ENCODE measurements around the gene HYLS1. TPM values are rescaled to one million over a fixed set of nuclear protein-coding genes. Genes with fewer than 3 reads are reported as not detected.
A peak's percentile ranks its signal among the peaks of the same experiment; 100 is the strongest.

HYLS1 gene
- total and polyA plus RNA-seq, 10 of the 15 experiments (the other 5 are each of a cell fraction or from before 2014, with no cell fraction given): 11.7 to 35.1 (median 17.6) TPM

DNA sequence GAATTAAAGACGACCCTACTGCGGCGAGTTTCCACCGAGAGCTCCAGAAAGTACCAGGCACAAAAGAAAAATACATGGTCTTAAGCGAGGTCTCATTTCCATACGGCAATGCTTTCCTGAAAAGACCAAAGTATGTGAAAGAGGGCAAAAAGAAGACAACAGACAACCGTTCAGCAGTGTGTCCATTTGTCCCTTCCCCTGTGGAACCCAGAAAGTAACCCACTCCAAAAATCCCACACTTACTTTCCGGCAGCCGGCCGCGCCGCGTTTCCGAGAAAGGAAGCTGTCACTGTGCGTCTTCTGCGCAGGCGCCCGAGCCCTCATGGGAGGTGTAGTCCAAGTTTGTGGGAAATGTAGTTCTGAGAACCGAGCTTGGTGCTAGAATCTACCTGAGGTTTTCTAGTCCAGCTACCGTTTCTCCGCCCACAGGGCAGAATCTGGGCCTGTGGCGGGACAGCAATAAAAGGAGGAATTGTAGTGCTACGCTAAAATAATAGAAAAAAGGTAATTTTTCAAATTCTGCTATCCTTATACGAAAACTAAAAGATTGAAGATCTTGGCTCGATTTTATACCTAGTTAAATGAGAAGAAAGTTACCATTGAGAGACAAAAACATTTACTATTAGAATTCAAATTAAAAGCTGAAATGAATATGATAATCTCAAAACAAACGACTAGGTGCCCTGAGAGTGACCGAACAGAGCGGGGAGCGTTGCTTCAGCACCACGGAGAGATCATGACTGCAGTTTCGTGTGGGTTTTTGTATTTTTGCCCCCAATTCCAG, 15.7 kb downstream of the HYLS1 start, which contains the start of gene PUS3 (continued):
- no peak for TF ChIP-seq RAD51 (IDR thresholded peaks at IDR 0.05)
- no peak for TF ChIP-seq EGR1 (IDR thresholded peaks at IDR 0.05; ENCODE audit: borderline replicate concordance in 1 of 2, low read depth in 2 of 2, low read length in 2 of 2)
- TF ChIP-seq TAF1 (IDR thresholded peaks at IDR 0.05; ENCODE audit: borderline replicate concordance, low read depth, low read length): peak; percentile 49; the same call in 1 of the 2 replicates
- no peak for TF ChIP-seq NFIC (IDR thresholded peaks at IDR 0.05; ENCODE audit: low read depth, low read length)
- TF ChIP-seq STAT1 (conservative IDR thresholded peaks at IDR 0.05): no peak
- TF ChIP-seq STAT3 (IDR thresholded peaks at IDR 0.05; ENCODE audit: low read depth, low read length): no peak
- TF ChIP-seq EED (IDR thresholded peaks at IDR 0.05; ENCODE audit: low read depth): no peak
- peak; percentile 37; the same call in 1 of the 3 replicates for TF ChIP-seq POU2F2 (IDR thresholded peaks at IDR 0.05; ENCODE audit: borderline replicate concordance, low read depth, low read length)
- TF ChIP-seq TARDBP (IDR thresholded peaks at IDR 0.05; ENCODE audit: borderline replicate concordance): 0 out of 2 replicates have a peak, but pooled peaks have one; percentile 37
- TF ChIP-seq SIX5 (IDR thresholded peaks at IDR 0.05; ENCODE audit: low read depth, low read length, severe bottlenecking): peak; percentile 90
- 0 out of 2 replicates have a peak, but pooled peaks have one; percentile 46 for TF ChIP-seq PML (IDR thresholded peaks at IDR 0.05; ENCODE audit: low read length)
- peak; percentile 88 for TF ChIP-seq CREM (IDR thresholded peaks at IDR 0.05; ENCODE audit: low read depth)
- TF ChIP-seq TCF7 (IDR thresholded peaks at IDR 0.05; ENCODE audit: borderline replicate concordance): no peak
- TF ChIP-seq BACH1 (IDR thresholded peaks at IDR 0.05; ENCODE audit: borderline replicate concordance): peak; percentile 41; the same call in 1 of the 2 replicates
- TF ChIP-seq POLR2A (IDR thresholded peaks at IDR 0.05; ENCODE audit: low read depth, low read length): peak; percentile 76
- TF ChIP-seq RFX5 (IDR thresholded peaks at IDR 0.05; ENCODE audit: low read depth, low read length): no peak
- no peak for TF ChIP-seq SUPT20H (IDR thresholded peaks at IDR 0.05; ENCODE audit: borderline replicate concordance, control insufficient read depth, low read depth, low read length)
- TF ChIP-seq RUNX3 (IDR thresholded peaks at IDR 0.05; ENCODE audit: low read length): peak; percentile 17; the same call in 1 of the 2 replicates
- no peak for TF ChIP-seq MYC (IDR thresholded peaks at IDR 0.05; ENCODE audit: insufficient read depth, insufficient read length, insufficient replicate concordance, low read length, severe bottlenecking)
- peak; percentile 40; the same call in 1 of the 2 replicates for TF ChIP-seq NBN (IDR thresholded peaks at IDR 0.05)
- 0 out of 2 replicates have a peak, but pooled peaks have one; percentile 20 for TF ChIP-seq ZNF207 (IDR thresholded peaks at IDR 0.05; ENCODE audit: borderline replicate concordance)
- peak; percentile 82; the same call in 1 of the 2 replicates for TF ChIP-seq ZBTB40 (IDR thresholded peaks at IDR 0.05; ENCODE audit: borderline replicate concordance)
- TF ChIP-seq RBBP5 (conservative IDR thresholded peaks at IDR 0.05): no peak
- peak; percentile 45; the same call in 1 of the 2 replicates for TF ChIP-seq CBFB (IDR thresholded peaks at IDR 0.05; ENCODE audit: low read depth)
- TF ChIP-seq NRF1 (conservative IDR thresholded peaks at IDR 0.05; ENCODE audit: low read depth, low read length): peak; percentile 68
- TF ChIP-seq MXI1 (IDR thresholded peaks at IDR 0.05; ENCODE audit: low read depth, low read length): peak; percentile 86
- peak; percentile 36; the same call in 1 of the 2 replicates for TF ChIP-seq ATF3 (IDR thresholded peaks at IDR 0.05; ENCODE audit: borderline replicate concordance, extremely low read depth, low read depth, low read length)
- TF ChIP-seq GABPA (IDR thresholded peaks at IDR 0.05; ENCODE audit: low read depth): peak; percentile 85
